Smooth muscle cell (in vitro differentiated cells): ENCODE data around the gene CCR5. TPM values are rescaled to one million over a fixed set of nuclear protein-coding genes. Genes with fewer than 3 reads are reported as not detected.
A peak's percentile ranks its signal among the peaks of the same experiment; 100 is the strongest.

Source experiments
- DNase-seq: peaks from one replicate; lab custom pipeline; 2025; ENCODE audit not compliant: unreplicated experiment; lab: John Stamatoyannopoulos, UW
- H2AFZ ChIP-seq: fragments of 200-600 bp; sonication (generic); 2 replicates; pipeline ENCODE4 v1.6.0; 2016; ENCODE audit warnings: antibody characterized with exemption, low read depth, mild to moderate bottlenecking
- H3F3A ChIP-seq: fragments of 200-600 bp; sonication (generic); 2 replicates; pipeline ENCODE4 v1.6.0; 2017; ENCODE audit warnings: antibody characterized with exemption, low read depth
- H3K27ac ChIP-seq: fragments of 200-600 bp; sonication (generic); 2 replicates; pipeline ENCODE4 v1.5.1; 2016; ENCODE audit warnings: low read depth, mild to moderate bottlenecking
- H3K27me3 ChIP-seq: fragments of 200-600 bp; sonication (generic); 2 replicates; pipeline ENCODE4 v1.6.1; 2016; ENCODE audit warnings: low read depth, mild to moderate bottlenecking
- H3K36me3 ChIP-seq: fragments of 200-600 bp; sonication (generic); 2 replicates; pipeline ENCODE4 v1.5.1; 2016; ENCODE audit warnings: low read depth
- H3K4me1 ChIP-seq: fragments of 200-600 bp; sonication (generic); 2 replicates; pipeline ENCODE4 v1.5.1; 2016; ENCODE audit warnings: low read depth
- H3K4me2 ChIP-seq: fragments of 200-600 bp; sonication (generic); 2 replicates; pipeline ENCODE4 v1.6.0; 2016; ENCODE audit warnings: mild to moderate bottlenecking
- H3K4me3 ChIP-seq: fragments of 200-600 bp; sonication (generic); 2 replicates; pipeline ENCODE4 v1.5.1; 2016; ENCODE audit warnings: mild to moderate bottlenecking
- H3K79me2 ChIP-seq: fragments of 200-600 bp; sonication (generic); 2 replicates; pipeline ENCODE4 v1.6.0; 2016; ENCODE audit warnings: low read depth, mild to moderate bottlenecking
- H3K9ac ChIP-seq: fragments of 200-600 bp; sonication (generic); 2 replicates; pipeline ENCODE4 v1.6.0; 2016; ENCODE audit warnings: low read depth
- H3K9me3 ChIP-seq: fragments of 200-600 bp; sonication (generic); replicated peaks from 2 replicates; pipeline ENCODE4 v1.5.1; 2016; ENCODE audit warnings: low read depth
- H4K20me1 ChIP-seq: fragments of 200-600 bp; sonication (generic); 2 replicates; pipeline ENCODE4 v1.6.0; 2016; ENCODE audit warnings: low read depth
- WGBS: methylation state at CpG from one replicate; pipeline ENCODE4 v1.1.7; 2016; ENCODE audit warnings: low lambda C conversion rate; 5-methylcytosine and 5-hydroxymethylcytosine counted together
- polyA plus RNA-seq: library from polyadenylated mRNA; unstranded; fragments of >200 nt; fragmentation: Nextera tagmentation; extraction: Ambion mirVana; gene quantifications from 2 replicates; pipeline ENCODE4 v1.2.1, GENCODE V29; 2016
- total RNA-seq: library from RNA; depleted of rRNA; stranded (reverse); fragments of >200 nt; gene quantifications from 2 replicates; pipeline ENCODE4 v1.2.3, GENCODE V29; 2014
- TF ChIP-seq, protein P1 (sequence below): fragments of 200-600 bp; sonication (generic); IDR thresholded peaks from 2 replicates; pipeline ENCODE4 v1.5.1; 2017; ENCODE audit warnings: borderline replicate concordance, mild to moderate bottlenecking, antibody characterized with exemption; ENCODE audit not compliant: insufficient read depth, poor library complexity, severe bottlenecking

Gene CCR5
- total and polyA plus RNA-seq, 2 experiments from 2014 or later: not detected

DNA sequence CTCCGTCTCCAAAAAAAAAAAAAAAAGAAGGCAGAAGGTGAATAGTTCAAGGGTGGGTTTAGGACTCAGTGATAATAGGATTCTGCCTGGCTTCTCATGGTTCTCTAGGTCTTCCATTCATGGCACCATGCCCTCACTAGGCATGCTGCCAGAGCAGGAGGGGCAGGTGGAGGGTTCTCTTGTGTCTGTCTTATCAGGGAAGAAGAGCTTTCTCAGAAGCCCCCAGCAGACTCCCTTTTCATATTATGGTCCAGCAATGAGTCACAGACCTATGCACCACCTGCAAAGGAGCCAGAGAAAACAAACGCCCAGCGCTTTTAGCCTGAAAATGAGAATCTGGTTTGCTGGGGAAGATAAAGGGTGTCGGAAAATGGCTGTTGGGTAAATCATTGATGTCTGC, 13.8 kb upstream of the CCR5 start:
- TF ChIP-seq, protein P1, sequence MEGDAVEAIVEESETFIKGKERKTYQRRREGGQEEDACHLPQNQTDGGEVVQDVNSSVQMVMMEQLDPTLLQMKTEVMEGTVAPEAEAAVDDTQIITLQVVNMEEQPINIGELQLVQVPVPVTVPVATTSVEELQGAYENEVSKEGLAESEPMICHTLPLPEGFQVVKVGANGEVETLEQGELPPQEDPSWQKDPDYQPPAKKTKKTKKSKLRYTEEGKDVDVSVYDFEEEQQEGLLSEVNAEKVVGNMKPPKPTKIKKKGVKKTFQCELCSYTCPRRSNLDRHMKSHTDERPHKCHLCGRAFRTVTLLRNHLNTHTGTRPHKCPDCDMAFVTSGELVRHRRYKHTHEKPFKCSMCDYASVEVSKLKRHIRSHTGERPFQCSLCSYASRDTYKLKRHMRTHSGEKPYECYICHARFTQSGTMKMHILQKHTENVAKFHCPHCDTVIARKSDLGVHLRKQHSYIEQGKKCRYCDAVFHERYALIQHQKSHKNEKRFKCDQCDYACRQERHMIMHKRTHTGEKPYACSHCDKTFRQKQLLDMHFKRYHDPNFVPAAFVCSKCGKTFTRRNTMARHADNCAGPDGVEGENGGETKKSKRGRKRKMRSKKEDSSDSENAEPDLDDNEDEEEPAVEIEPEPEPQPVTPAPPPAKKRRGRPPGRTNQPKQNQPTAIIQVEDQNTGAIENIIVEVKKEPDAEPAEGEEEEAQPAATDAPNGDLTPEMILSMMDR: no peak
- no peaks in the 10 kb centered on the region for H3F3A ChIP-seq
- H3K4me1 ChIP-seq: no peaks in the 10 kb centered on the region
- 91% methylated on average over 4 of the region's 4 CpGs for WGBS
- H3K27me3 ChIP-seq: peaks cover 28% of the 10 kb centered on the region
- no peaks in the 10 kb centered on the region for H4K20me1 ChIP-seq
- H3K4me2 ChIP-seq: no peak overlapping the region
- H3K9me3 ChIP-seq: no peaks in the 10 kb centered on the region
- H3K4me3 ChIP-seq: no peak overlapping the region
- H3K9ac ChIP-seq: no peak overlapping the region
- no peak overlapping the region for H2AFZ ChIP-seq
- H3K27ac ChIP-seq: no peak overlapping the region
- H3K79me2 ChIP-seq: no peaks in the 10 kb centered on the region
- no peaks in the 10 kb centered on the region for H3K36me3 ChIP-seq
- no peak for DNase-seq

DNA sequence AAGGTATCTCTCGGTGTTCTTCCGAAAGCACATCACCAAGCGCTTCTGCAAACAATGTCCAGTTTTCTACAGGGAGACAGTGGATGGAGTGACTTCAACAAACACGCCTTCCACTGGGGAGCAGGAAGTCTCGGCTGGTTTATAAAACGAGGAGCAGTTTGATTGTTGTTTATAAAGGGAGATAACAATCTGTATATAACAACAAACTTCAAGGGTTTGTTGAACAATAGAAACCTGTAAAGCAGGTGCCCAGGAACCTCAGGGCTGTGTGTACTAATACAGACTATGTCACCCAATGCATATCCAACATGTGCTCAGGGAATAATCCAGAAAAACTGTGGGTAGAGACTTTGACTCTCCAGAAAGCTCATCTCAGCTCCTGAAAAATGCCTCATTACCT, 12.3 kb upstream of the CCR5 start:
- Histone ChIP-seq H3K4me3 (no peak overlapping the region), H3F3A (no peaks in the 10 kb centered on the region), H3K27me3 (peaks cover 21% of the 10 kb centered on the region), H3K9ac (no peak overlapping the region), H3K79me2 (no peaks in the 10 kb centered on the region), H3K4me2 (no peak overlapping the region), H3K9me3 (no peaks in the 10 kb centered on the region), H3K36me3 (no peaks in the 10 kb centered on the region), H4K20me1 (no peaks in the 10 kb centered on the region), H2AFZ (no peak overlapping the region), H3K4me1 (no peaks in the 10 kb centered on the region), H3K27ac (no peak overlapping the region)
- 95% methylated on average over 6 of the region's 6 CpGs for WGBS
- DNase-seq: no peak
- TF ChIP-seq, protein P1: no peak

DNA sequence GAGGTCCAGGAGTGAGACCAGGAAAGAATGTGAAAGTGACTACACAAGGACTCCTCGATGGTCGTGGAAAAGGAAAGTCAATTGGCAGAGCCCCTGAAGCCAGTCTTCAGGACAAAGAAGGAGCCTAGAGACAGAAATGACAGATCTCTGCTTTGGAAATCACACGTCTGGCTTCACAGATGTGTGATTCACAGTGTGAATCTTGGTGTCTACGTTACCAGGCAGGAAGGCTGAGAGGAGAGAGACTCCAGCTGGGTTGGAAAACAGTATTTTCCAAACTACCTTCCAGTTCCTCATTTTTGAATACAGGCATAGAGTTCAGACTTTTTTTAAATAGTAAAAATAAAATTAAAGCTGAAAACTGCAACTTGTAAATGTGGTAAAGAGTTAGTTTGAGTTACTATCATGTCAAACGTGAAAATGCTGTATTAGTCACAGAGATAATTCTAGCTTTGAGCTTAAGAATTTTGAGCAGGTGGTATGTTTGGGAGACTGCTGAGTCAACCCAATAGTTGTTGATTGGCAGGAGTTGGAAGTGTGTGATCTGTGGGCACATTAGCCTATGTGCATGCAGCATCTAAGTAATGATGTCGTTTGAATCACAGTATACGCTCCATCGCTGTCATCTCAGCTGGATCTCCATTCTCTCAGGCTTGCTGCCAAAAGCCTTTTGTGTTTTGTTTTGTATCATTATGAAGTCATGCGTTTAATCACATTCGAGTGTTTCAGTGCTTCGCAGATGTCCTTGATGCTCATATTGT, 10.8 kb upstream of the CCR5 start:
- no peaks in the 10 kb centered on the region for H3K4me1 ChIP-seq
- no peak overlapping the region for H2AFZ ChIP-seq
- DNase-seq: no peak
- no peaks in the 10 kb centered on the region for H4K20me1 ChIP-seq
- TF ChIP-seq, protein P1: no peak
- H3K79me2 ChIP-seq: no peaks in the 10 kb centered on the region
- no peak overlapping the region for H3K4me3 ChIP-seq
- peak overlapping the region; percentile 2 for H3K27ac ChIP-seq
- H3K9ac ChIP-seq: no peak overlapping the region
- no peaks in the 10 kb centered on the region for H3K9me3 ChIP-seq
- WGBS: 62% methylated on average over 11 of the region's 11 CpGs
- no peaks in the 10 kb centered on the region for H3F3A ChIP-seq
- H3K36me3 ChIP-seq: no peaks in the 10 kb centered on the region
- no peak overlapping the region for H3K4me2 ChIP-seq
- peaks cover 15% of the 10 kb centered on the region for H3K27me3 ChIP-seq

DNA sequence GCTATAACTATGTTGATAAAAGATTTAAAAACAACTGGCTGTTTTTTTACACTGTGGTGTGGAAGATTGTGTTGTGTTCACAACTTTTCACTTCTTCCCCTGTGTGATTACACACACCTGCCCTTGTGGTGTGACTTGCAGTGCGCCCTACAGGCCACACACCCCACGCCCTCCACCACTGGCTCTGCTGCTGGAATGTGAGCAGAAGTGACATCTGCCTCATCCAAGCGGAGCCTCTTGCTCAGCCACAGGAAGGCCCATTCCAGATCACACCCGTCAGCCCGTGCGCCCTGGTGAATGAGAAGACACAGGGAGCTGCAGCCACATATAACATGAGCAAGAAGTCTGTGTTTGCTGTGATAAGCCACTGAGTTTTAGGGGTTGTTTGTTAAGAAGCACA, 9.8 kb upstream of the CCR5 start:
- DNase-seq: no peak
- Histone ChIP-seq H3K4me2 (peak overlapping the region; percentile 3), H3K9ac (no peak overlapping the region), H3K79me2 (no peaks in the 10 kb centered on the region), H3K4me1 (no peaks in the 10 kb centered on the region), H3K9me3 (no peaks in the 10 kb centered on the region), H3K4me3 (no peak overlapping the region), H3K27me3 (peaks cover 7% of the 10 kb centered on the region), H2AFZ (no peak overlapping the region), H3K27ac (peak overlapping the region; percentile 15), H3K36me3 (no peaks in the 10 kb centered on the region), H3F3A (no peaks in the 10 kb centered on the region), H4K20me1 (no peaks in the 10 kb centered on the region)
- 32% methylated on average over 6 of the region's 6 CpGs for WGBS
- TF ChIP-seq, protein P1: no peak
